ENCODE results near the gene RNF207.

RNF207 gene

DNA sequence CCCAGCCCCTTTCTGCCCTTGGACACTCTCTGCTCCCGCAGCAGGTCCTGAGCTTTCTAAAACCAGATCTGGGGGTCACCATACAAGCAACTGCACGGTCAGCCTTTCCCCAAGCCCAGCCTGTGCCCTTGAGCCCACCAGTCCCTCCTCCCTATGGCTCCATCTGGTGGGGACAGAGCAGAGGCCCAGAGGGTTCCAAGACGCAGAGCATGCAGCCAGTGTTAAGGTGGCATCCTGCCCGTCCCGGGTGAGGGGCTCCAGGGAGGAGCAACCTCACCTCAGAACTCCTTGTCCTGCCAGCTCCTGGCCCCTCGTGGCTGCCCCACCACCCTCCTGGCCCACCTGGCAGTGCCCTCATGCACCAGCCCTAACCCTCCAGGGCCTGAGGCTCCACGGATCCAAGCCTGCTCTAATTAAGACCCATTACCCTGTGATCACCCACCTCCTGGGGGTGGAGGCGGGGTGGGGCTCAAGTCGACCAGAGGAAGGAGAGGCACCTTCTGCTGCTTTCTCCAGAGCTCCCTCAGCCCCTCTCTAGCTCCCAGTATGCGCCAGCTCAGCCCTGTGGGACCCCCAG lies 34.3 kb upstream of the RNF207 start:
- H3K4me3 ChIP-seq (ENCODE audit: low read depth, low read length): no peak overlapping the region
- peak; percentile 22 for DNase-seq (ENCODE audit: low read depth)
- TF ChIP-seq POLR2A (IDR thresholded peaks at IDR 0.05; ENCODE audit: extremely low read depth, insufficient read length) (no peak), MYC (IDR thresholded peaks at IDR 0.05; ENCODE audit: low read depth, low read length) (no peak)
- TF ChIP-seq, protein P1, sequence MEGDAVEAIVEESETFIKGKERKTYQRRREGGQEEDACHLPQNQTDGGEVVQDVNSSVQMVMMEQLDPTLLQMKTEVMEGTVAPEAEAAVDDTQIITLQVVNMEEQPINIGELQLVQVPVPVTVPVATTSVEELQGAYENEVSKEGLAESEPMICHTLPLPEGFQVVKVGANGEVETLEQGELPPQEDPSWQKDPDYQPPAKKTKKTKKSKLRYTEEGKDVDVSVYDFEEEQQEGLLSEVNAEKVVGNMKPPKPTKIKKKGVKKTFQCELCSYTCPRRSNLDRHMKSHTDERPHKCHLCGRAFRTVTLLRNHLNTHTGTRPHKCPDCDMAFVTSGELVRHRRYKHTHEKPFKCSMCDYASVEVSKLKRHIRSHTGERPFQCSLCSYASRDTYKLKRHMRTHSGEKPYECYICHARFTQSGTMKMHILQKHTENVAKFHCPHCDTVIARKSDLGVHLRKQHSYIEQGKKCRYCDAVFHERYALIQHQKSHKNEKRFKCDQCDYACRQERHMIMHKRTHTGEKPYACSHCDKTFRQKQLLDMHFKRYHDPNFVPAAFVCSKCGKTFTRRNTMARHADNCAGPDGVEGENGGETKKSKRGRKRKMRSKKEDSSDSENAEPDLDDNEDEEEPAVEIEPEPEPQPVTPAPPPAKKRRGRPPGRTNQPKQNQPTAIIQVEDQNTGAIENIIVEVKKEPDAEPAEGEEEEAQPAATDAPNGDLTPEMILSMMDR (IDR thresholded peaks at IDR 0.05; ENCODE audit: low read depth, low read length): peak; percentile 26
- TF ChIP-seq, protein P2, sequence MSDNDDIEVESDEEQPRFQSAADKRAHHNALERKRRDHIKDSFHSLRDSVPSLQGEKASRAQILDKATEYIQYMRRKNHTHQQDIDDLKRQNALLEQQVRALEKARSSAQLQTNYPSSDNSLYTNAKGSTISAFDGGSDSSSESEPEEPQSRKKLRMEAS (IDR thresholded peaks at IDR 0.05; ENCODE audit: low read depth, low read length): no peak

DNA sequence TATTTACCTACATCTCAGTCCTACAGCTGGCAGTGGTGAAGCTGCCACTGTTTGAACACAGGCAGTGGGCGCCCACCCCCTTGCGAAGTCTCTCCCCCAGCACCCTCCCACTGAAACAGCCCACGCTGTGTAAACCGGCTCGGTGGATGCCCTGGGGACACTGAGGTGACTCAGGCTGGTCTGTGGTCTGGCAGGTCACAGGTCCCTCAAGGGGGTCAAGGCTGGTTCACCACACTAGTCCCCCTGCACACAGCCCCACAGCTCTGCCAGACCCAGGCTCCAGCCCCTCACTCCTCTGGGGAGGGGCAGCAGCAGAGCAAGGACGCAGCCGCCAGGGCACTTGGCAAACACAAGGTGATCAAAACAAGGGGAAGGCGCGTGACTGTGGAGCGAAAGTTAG lies 33.4 kb upstream of the RNF207 start:
- DNase-seq (ENCODE audit: low read depth): peak; percentile 31

DNA sequence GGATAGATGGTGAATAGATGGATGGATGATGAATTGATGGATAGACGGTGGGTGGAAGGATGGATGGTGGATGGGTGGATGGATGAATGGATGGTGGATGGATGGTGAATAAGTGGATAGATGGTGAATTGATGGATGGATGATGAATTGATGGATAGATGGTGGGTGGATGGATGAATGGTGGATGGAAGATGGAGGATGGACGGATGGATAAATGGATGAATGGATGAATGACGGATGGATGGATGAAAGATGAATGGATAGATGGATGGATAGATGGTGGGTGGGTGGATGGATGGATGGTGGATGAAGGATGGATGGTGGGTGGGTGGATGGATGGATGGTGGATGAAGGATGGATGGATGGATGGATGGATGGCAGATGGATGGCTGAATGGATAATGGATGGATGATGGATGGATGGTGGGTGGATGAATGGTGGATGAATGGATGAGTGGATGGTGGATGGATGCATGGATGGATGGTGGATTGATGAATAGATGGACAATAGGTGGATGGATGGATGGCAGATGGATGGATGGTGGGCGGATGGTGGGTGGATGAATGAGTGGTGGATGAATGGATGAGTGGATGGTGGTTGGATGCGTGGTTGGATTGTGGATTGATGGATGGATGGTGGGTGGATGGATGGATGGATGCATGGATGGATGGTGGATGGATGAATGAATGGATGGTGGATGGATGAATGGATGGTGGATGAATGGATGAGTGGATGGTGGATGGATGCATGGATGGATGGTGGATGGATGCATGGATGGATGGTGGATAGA lies 31.1 kb upstream of the RNF207 start:
- no peak for TF ChIP-seq MYC (IDR thresholded peaks at IDR 0.05; ENCODE audit: low read depth, low read length)
- TF ChIP-seq, protein P1 (IDR thresholded peaks at IDR 0.05; ENCODE audit: low read depth, low read length): no peak
- TF ChIP-seq, protein P2 (IDR thresholded peaks at IDR 0.05; ENCODE audit: low read depth, low read length): no peak
- no peak overlapping the region for H3K4me3 ChIP-seq (ENCODE audit: low read depth, low read length)
- DNase-seq (ENCODE audit: low read depth): no peak

More for the DNA sequence above, 33.4 kb upstream of the RNF207 start:
- no peak overlapping the region for H3K4me3 ChIP-seq (ENCODE audit: low read depth, low read length)
- TF ChIP-seq, protein P2 (IDR thresholded peaks at IDR 0.05; ENCODE audit: low read depth, low read length): no peak
- TF ChIP-seq, protein P1 (IDR thresholded peaks at IDR 0.05; ENCODE audit: low read depth, low read length): no peak
- TF ChIP-seq POLR2A (IDR thresholded peaks at IDR 0.05; ENCODE audit: extremely low read depth, insufficient read length): no peak
- no peak for TF ChIP-seq MYC (IDR thresholded peaks at IDR 0.05; ENCODE audit: low read depth, low read length)

DNA sequence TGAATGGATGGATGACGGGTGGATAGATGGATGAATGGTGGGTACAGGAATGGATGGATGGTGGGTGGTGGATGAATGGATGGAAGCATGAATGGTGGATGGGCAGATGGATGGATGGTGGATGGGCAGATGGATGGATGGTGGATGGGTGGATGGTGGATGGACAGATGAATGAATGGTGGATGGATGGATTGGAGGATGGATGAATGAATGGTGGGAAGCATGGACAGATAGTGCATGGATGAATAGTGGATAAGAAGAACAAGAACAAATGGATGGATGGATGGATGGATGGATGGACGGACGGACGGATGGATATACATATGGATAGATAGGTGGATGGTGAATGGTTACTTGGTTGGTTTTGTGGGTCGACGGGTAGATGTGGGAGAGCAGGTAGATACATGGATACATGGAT lies 30.5 kb upstream of the RNF207 start:
- no peak overlapping the region for H3K4me3 ChIP-seq (ENCODE audit: low read depth, low read length)
- TF ChIP-seq MYC (IDR thresholded peaks at IDR 0.05; ENCODE audit: low read depth, low read length) (no peak), POLR2A (IDR thresholded peaks at IDR 0.05; ENCODE audit: extremely low read depth, insufficient read length) (no peak)
- TF ChIP-seq, protein P1 (IDR thresholded peaks at IDR 0.05; ENCODE audit: low read depth, low read length): no peak
- TF ChIP-seq, protein P2 (IDR thresholded peaks at IDR 0.05; ENCODE audit: low read depth, low read length): no peak
- no peak for DNase-seq (ENCODE audit: low read depth)

DNA sequence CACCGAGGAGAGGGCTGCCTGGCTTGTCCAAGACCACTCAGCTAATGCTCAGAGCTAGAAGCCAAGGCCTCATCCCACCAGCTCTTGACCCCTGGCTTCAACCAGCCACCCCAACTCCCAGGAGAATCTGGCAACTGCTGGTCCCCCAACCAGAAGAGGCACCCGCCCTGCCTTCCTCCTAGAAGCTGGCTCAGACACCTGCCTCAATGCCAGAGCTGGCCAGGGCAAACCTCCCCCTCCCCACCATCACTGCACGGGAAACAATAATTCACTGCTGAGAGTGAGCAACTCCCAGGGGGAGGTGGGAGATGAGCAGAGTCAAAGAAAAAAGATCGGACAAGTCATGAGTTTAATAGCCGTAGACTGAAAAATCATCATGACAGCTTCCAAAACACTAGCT lies 29.1 kb upstream of the RNF207 start:
- TF ChIP-seq MYC (IDR thresholded peaks at IDR 0.05; ENCODE audit: low read depth, low read length): no peak
- TF ChIP-seq, protein P2 (IDR thresholded peaks at IDR 0.05; ENCODE audit: low read depth, low read length): no peak
- TF ChIP-seq, protein P1 (IDR thresholded peaks at IDR 0.05; ENCODE audit: low read depth, low read length): no peak
- TF ChIP-seq POLR2A (IDR thresholded peaks at IDR 0.05; ENCODE audit: extremely low read depth, insufficient read length): no peak
- no peak overlapping the region for H3K4me3 ChIP-seq (ENCODE audit: low read depth, low read length)
- DNase-seq (ENCODE audit: low read depth): no peak
